Upper lobe of right lung (tissue), 1 donor: ENCODE measurements around the gene PRKD3. TPM values are rescaled to one million over a fixed set of nuclear protein-coding genes. Genes with fewer than 3 reads are reported as not detected.

ENCODE experiments used
- ATAC-seq: fragments of 200-7000 bp; cut with Tn5 transposase; one replicate; pipeline ENCODE4 v1.9.1; 2020; ENCODE audit warnings: mild to moderate bottlenecking, moderate library complexity
- DNase-seq: peaks from one replicate; pipeline ENCODE4 v3.0.0-alpha.2; 2020
- H3K27ac ChIP-seq: fragments of 200-600 bp; one replicate; pipeline ENCODE4 v1.8.0; 2022
- H3K27me3 ChIP-seq: fragments of 200-600 bp; one replicate; pipeline ENCODE4 v1.8.0; 2022; ENCODE audit warnings: mild to moderate bottlenecking
- H3K36me3 ChIP-seq: fragments of 200-600 bp; one replicate; pipeline ENCODE4 v1.8.0; 2022
- H3K4me1 ChIP-seq: fragments of 200-600 bp; one replicate; pipeline ENCODE4 v1.8.0; 2022
- H3K4me3 ChIP-seq: fragments of 200-600 bp; one replicate; pipeline ENCODE4 v1.8.0; 2022; ENCODE audit warnings: mild to moderate bottlenecking
- H3K9me3 ChIP-seq: fragments of 200-600 bp; one replicate; pipeline ENCODE4 v1.8.0; 2022
- CTCF ChIP-seq: fragments of 200-600 bp; IDR thresholded peaks from one replicate; pipeline ENCODE4 v1.8.0; 2022; ENCODE audit warnings: antibody characterized with exemption
- intact Hi-C: fragments of 100-400 bp; cut with DNase I; formaldehyde crosslinking; loops from one replicate; pipeline ENCODE4 v1.11.0; 2022
- total RNA-seq: library from RNA; stranded (reverse); fragmentation: NEBNext Ultra II Directional; extraction: Animal tissue kit (Norgen Biotek cat#: 25700); gene quantifications from one replicate; pipeline ENCODE4 v1.2.1, GENCODE V29; 2021
- donor health status: DM: no; HTN: yes; CAD: no; lungs with severe emphysema.

PRKD3 gene
- total RNA-seq, 1 donor from 2014 or later, result 43.6 TPM

GRCh38 chr2:37366773-37367172 is 42.1 kb upstream of the PRKD3 start:
- ATAC-seq, result peak; percentile 47
- H3K27me3 ChIP-seq, result no peaks in the 10 kb centered on the region
- intact Hi-C loops, result no loop called here
- no peaks in the 10 kb centered on the region for H3K36me3 ChIP-seq
- no peak for TF ChIP-seq CTCF
- H3K9me3 ChIP-seq, result no peaks in the 10 kb centered on the region
- H3K4me3 ChIP-seq, result no peak overlapping the region
- no peak overlapping the region for H3K27ac ChIP-seq
- no peaks in the 10 kb centered on the region for H3K4me1 ChIP-seq
- no peak for DNase-seq

GRCh38 chr2:37365669-37366068 is 41.0 kb upstream of the PRKD3 start:
- H3K27ac ChIP-seq, result no peak overlapping the region
- H3K4me3 ChIP-seq, result no peak overlapping the region
- intact Hi-C loops, result no loop called here
- no peaks in the 10 kb centered on the region for H3K27me3 ChIP-seq
- DNase-seq, result no peak
- H3K4me1 ChIP-seq, result no peaks in the 10 kb centered on the region
- no peak for ATAC-seq
- H3K36me3 ChIP-seq, result no peaks in the 10 kb centered on the region
- no peaks in the 10 kb centered on the region for H3K9me3 ChIP-seq
- TF ChIP-seq CTCF, result no peak

- ATAC-seq, result no peak
- H3K9me3 ChIP-seq, result no peaks in the 10 kb centered on the region
- no peaks in the 10 kb centered on the region for H3K27me3 ChIP-seq
- no peaks in the 10 kb centered on the region for H3K36me3 ChIP-seq
- TF ChIP-seq CTCF, result no peak
- H3K27ac ChIP-seq, result no peak overlapping the region
- DNase-seq, result no peak
- no peak overlapping the region for H3K4me3 ChIP-seq
- no peaks in the 10 kb centered on the region for H3K4me1 ChIP-seq
- intact Hi-C loops, result no loop called here
Observed at GRCh38 chr2:37364351-37364750, 39.7 kb upstream of the PRKD3 start.

GRCh38 chr2:37361994-37362698 is 37.5 kb upstream of the PRKD3 start:
- ATAC-seq (no peak), DNase-seq (no peak)
- no peak for TF ChIP-seq CTCF
- Histone ChIP-seq H3K9me3 (no peaks in the 10 kb centered on the region), H3K36me3 (no peaks in the 10 kb centered on the region), H3K4me3 (no peak overlapping the region), H3K27ac (no peak overlapping the region), H3K27me3 (no peaks in the 10 kb centered on the region), H3K4me1 (no peaks in the 10 kb centered on the region)
- intact Hi-C loops, result no loop called here

- DNase-seq (no peak), ATAC-seq (peak; percentile 71)
- no peak overlapping the region for H3K4me3 ChIP-seq
Observed at GRCh38 chr2:37361216-37361815, 36.7 kb upstream of the PRKD3 start.

More at GRCh38 chr2:37361216-37361815, 36.7 kb upstream of the PRKD3 start:
- Histone ChIP-seq H3K9me3 (no peaks in the 10 kb centered on the region), H3K36me3 (no peaks in the 10 kb centered on the region), H3K4me1 (no peaks in the 10 kb centered on the region), H3K27ac (no peak overlapping the region), H3K27me3 (no peaks in the 10 kb centered on the region)
- no peak for TF ChIP-seq CTCF
- intact Hi-C loops, result no loop called here
